Measurements from ENCODE around the gene RAB9B. TPM values are rescaled to one million over a fixed set of nuclear protein-coding genes. Genes with fewer than 3 reads are reported as not detected.

RAB9B gene
- total RNA-seq, 1 experiment from 2014 or later, result 0.05 TPM

DNA sequence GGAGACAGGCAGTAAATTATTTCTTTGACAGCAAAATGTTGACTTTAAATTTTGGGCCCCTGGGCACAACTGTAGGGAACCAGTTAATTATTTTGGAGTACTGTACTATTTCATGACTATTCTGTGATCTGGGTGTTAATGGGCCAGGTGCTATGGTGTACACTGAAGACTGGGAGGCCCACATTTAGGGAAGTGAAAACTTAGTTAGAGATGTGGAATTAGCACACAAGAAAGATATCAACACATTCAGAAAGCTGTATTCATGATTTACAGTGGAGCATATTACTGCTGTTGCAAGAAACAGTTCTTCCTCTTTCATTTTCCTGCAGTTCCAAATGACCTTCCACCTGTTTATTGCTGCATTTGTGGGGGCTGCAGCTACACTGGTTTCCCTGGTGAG lies 43.1 kb downstream of the RAB9B start:
- Histone ChIP-seq H3K9ac (ENCODE audit: low read length) (no peak overlapping the region), H3K36me3 (ENCODE audit: control insufficient read depth in 1 of 2, insufficient read depth in 2 of 2, low read length in 2 of 2) (no peaks in the 10 kb centered on the region), H3K9me2 (ENCODE audit: insufficient read depth) (no peaks in the 10 kb centered on the region), H3K27me3 (ENCODE audit: insufficient read depth, low read length) (peaks cover 32% of the 10 kb centered on the region), H3K4me2 (ENCODE audit: low read length) (no peak overlapping the region), H3K4me3 (replicated peaks in 1 of 2; ENCODE audit: low read depth in 1 of 2, low read length in 2 of 2) (no peak overlapping the region), H3K79me2 (ENCODE audit: insufficient read depth, low read length) (no peaks in the 10 kb centered on the region), H3K27ac (ENCODE audit: low read depth, low read length) (no peak overlapping the region), H3K4me1 (ENCODE audit: control insufficient read depth in 1 of 2, insufficient read depth in 2 of 2, low read length in 2 of 2) (no peaks in the 10 kb centered on the region), H4K20me1 (ENCODE audit: insufficient read depth) (no peaks in the 10 kb centered on the region), H2AFZ (ENCODE audit: low read depth, low read length, poor library complexity, severe bottlenecking) (no peak overlapping the region), H3K9me3 (ENCODE audit: control insufficient read depth in 1 of 2, insufficient read depth in 1 of 2, low read depth in 1 of 2, low read length in 2 of 2) (no peaks in the 10 kb centered on the region)
- DNase-seq (ENCODE audit: low read depth, low spot score) (no peak), ATAC-seq (no peak)
- no TSS peak for BruUV-seq (replicated peaks)
- intact Hi-C loops (cut with micrococcal nuclease), result no loop called here
- TF ChIP-seq EZH2 (IDR thresholded peaks at IDR 0.05), result no peak
- ChIA-PET POLR2A (no interaction called here), CTCF (no interaction called here), RAD21 (ENCODE audit: low non-redundant PET in 1 of 2, low total read pairs in 2 of 2, uncharacterized antibody in 2 of 2, unreplicated experiment in 2 of 2) (no interaction called here)

GRCh38 chrX:103783971-103784370 lies 48.1 kb downstream of the RAB9B start:
- CTCF ChIA-PET, result no interaction called here
- Histone ChIP-seq H3K4me1 (ENCODE audit: control insufficient read depth in 1 of 2, insufficient read depth in 2 of 2, low read length in 2 of 2) (no peaks in the 10 kb centered on the region), H3K36me3 (ENCODE audit: control insufficient read depth in 1 of 2, insufficient read depth in 2 of 2, low read length in 2 of 2) (no peaks in the 10 kb centered on the region), H3K79me2 (ENCODE audit: insufficient read depth, low read length) (no peaks in the 10 kb centered on the region), H3K9me3 (ENCODE audit: control insufficient read depth in 1 of 2, insufficient read depth in 1 of 2, low read depth in 1 of 2, low read length in 2 of 2) (no peaks in the 10 kb centered on the region), H3K9ac (ENCODE audit: low read length) (no peak overlapping the region), H3K9me2 (ENCODE audit: insufficient read depth) (no peaks in the 10 kb centered on the region), H3K4me3 (replicated peaks in 1 of 2; ENCODE audit: low read depth in 1 of 2, low read length in 2 of 2) (no peak overlapping the region), H3K27ac (ENCODE audit: low read depth, low read length) (no peak overlapping the region), H3K27me3 (ENCODE audit: insufficient read depth, low read length) (peaks cover 7% of the 10 kb centered on the region; the same call in 1 of the 2 replicates), H2AFZ (ENCODE audit: low read depth, low read length, poor library complexity, severe bottlenecking) (no peak overlapping the region), H4K20me1 (ENCODE audit: insufficient read depth) (no peaks in the 10 kb centered on the region), H3K4me2 (ENCODE audit: low read length) (no peak overlapping the region)
- RAD21 ChIA-PET (ENCODE audit: low non-redundant PET in 1 of 2, low total read pairs in 2 of 2, uncharacterized antibody in 2 of 2, unreplicated experiment in 2 of 2), result no interaction called here
- intact Hi-C loops (cut with micrococcal nuclease), result no loop called here
- DNase-seq (ENCODE audit: low read depth, low spot score) (no peak), ATAC-seq (no peak)
- no peak for TF ChIP-seq EZH2phosphoT487 (IDR thresholded peaks at IDR 0.05; ENCODE audit: borderline replicate concordance)
- TF ChIP-seq SP1 (IDR thresholded peaks at IDR 0.05; ENCODE audit: low read depth), result no peak
- no peak for TF ChIP-seq EGR1 (IDR thresholded peaks at IDR 0.05; ENCODE audit: low read depth)
- no peak for TF ChIP-seq FOSL1 (IDR thresholded peaks at IDR 0.05; ENCODE audit: low read depth)
- TF ChIP-seq CBX3 (IDR thresholded peaks at IDR 0.05; ENCODE audit: low read depth), result no peak
- TF ChIP-seq ELF1 (IDR thresholded peaks at IDR 0.05; ENCODE audit: borderline replicate concordance, low read depth), result no peak
- TF ChIP-seq SRF (IDR thresholded peaks at IDR 0.05; ENCODE audit: low read depth), result no peak
- no peak for TF ChIP-seq POLR2A (IDR thresholded peaks at IDR 0.05; ENCODE audit: borderline replicate concordance, extremely low read depth, insufficient read depth, insufficient read length)
- TF ChIP-seq YY1 (IDR thresholded peaks at IDR 0.05; ENCODE audit: extremely low read depth, insufficient replicate concordance, low read depth, low read length), result no peak
- TF ChIP-seq RAD21 (IDR thresholded peaks at IDR 0.05; ENCODE audit: low read depth), result no peak
- no peak for TF ChIP-seq ZNF274 (IDR thresholded peaks at IDR 0.05; ENCODE audit: low read depth, low read length)
- TF ChIP-seq SIN3A (IDR thresholded peaks at IDR 0.05; ENCODE audit: low read depth), result no peak
- TF ChIP-seq, protein P1, sequence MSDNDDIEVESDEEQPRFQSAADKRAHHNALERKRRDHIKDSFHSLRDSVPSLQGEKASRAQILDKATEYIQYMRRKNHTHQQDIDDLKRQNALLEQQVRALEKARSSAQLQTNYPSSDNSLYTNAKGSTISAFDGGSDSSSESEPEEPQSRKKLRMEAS (IDR thresholded peaks at IDR 0.05), result no peak
- no peak for TF ChIP-seq CEBPB (IDR thresholded peaks at IDR 0.05; ENCODE audit: low read depth)
- BruUV-seq (replicated peaks), result no TSS peak
- POLR2A ChIA-PET, result no interaction called here

Data from HCT116 (cell line).